Neural crest cell (in vitro differentiated cells): ENCODE data around the gene TBCD. TPM values are rescaled to one million over a fixed set of nuclear protein-coding genes. Genes with fewer than 3 reads are reported as not detected.
A peak's percentile ranks its signal among the peaks of the same experiment; 100 is the strongest.

Source experiments
- DNase-seq: peaks from one replicate; pipeline ENCODE4 v3.0.0; 2021; ENCODE audit warnings: low read depth, mixed read lengths, low spot score
- H3K27ac Mint-ChIP-seq: one replicate; pipeline ENCODE4 v1.8.0; 2021; ENCODE audit warnings: mild to moderate bottlenecking, mixed read lengths; ENCODE audit not compliant: unreplicated experiment
- H3K27me3 Mint-ChIP-seq: 2 replicates; pipeline ENCODE4 v1.8.0; 2021; ENCODE audit warnings: low read depth, mild to moderate bottlenecking, mixed read lengths
- H3K36me3 Mint-ChIP-seq: 2 replicates; pipeline ENCODE4 v1.8.0; 2021; ENCODE audit warnings: low read depth, mild to moderate bottlenecking, mixed read lengths
- H3K4me1 Mint-ChIP-seq: 2 replicates; pipeline ENCODE4 v1.8.0; 2021; ENCODE audit warnings: mixed read lengths
- H3K4me3 Mint-ChIP-seq: one replicate; pipeline ENCODE4 v1.8.0; 2021; ENCODE audit warnings: mild to moderate bottlenecking, mixed read lengths
- H3K9me3 Mint-ChIP-seq: 2 replicates; pipeline ENCODE4 v1.8.0; 2021; ENCODE audit warnings: mixed read lengths
- CTCF ChIP-seq: fragments of 200-600 bp; sonication (generic); conservative IDR thresholded peaks from 2 replicates; pipeline ENCODE4 v1.5.0; 2021; ENCODE audit warnings: antibody characterized with exemption, mild to moderate bottlenecking
- long read RNA-seq: library from polyadenylated mRNA; unstranded; transcript quantifications from one replicate; pipeline ENCODE4 v2.0.0, GENCODE V29; 2020
- total RNA-seq: library from RNA; stranded (reverse); gene quantifications from 2 replicates; pipeline ENCODE4 v1.2.1, GENCODE V29; 2021

The TBCD gene
- total RNA-seq, result 155 and 166 TPM in 2 replicates
- long read RNA-seq, partial matches to known transcripts, result 7 of 11 reads
- long read RNA-seq, other reads (novel, unspliced or antisense), result 4 of 11 reads

GRCh38 chr17:82751571-82752370 is at the start of gene TBCD:
TSS of gene TBCD (plus strand) at chr17:82752065. CDS start at chr17:82752194, 129 bp downstream.
- H3K27me3 Mint-ChIP-seq, result peaks cover 13% of the 10 kb centered on the region
- H3K9me3 Mint-ChIP-seq, result peaks cover 5% of the 10 kb centered on the region
- H3K36me3 Mint-ChIP-seq, result peaks cover 25% of the 10 kb centered on the region
- no peak within 1 kb of the TSS for H3K27ac Mint-ChIP-seq
- H3K4me1 Mint-ChIP-seq, result peaks cover 32% of the 10 kb centered on the region
- DNase-seq, result peak; percentile 84
- TF ChIP-seq CTCF, result no peak
- peak within 1 kb of the TSS; percentile 86 for H3K4me3 Mint-ChIP-seq

- no peak for DNase-seq
- Mint-ChIP-seq H3K27me3 (peaks cover 26% of the 10 kb centered on the region), H3K9me3 (no peaks in the 10 kb centered on the region), H3K36me3 (no peaks in the 10 kb centered on the region), H3K4me3 (no peak overlapping the region), H3K27ac (no peak overlapping the region), H3K4me1 (peaks cover 4% of the 10 kb centered on the region)
- no peak for TF ChIP-seq CTCF
Observed at GRCh38 chr17:82702231-82702927, 49.5 kb upstream of the TBCD start.

- no peaks in the 10 kb centered on the region for H3K36me3 Mint-ChIP-seq
- no peak overlapping the region for H3K4me3 Mint-ChIP-seq
- TF ChIP-seq CTCF, result no peak
Observed at GRCh38 chr17:82703036-82703745, 48.7 kb upstream of the TBCD start.

GRCh38 chr17:82703935-82704865 is 47.7 kb upstream of the TBCD start:
- Mint-ChIP-seq H3K4me3 (peak overlapping the region; percentile 34), H3K4me1 (peaks cover 3% of the 10 kb centered on the region), H3K27ac (no peak overlapping the region), H3K36me3 (no peaks in the 10 kb centered on the region), H3K27me3 (peaks cover 21% of the 10 kb centered on the region), H3K9me3 (no peaks in the 10 kb centered on the region)
- no peak for TF ChIP-seq CTCF
- DNase-seq, result no peak

More at GRCh38 chr17:82703036-82703745, 48.7 kb upstream of the TBCD start:
- H3K9me3 Mint-ChIP-seq, result no peaks in the 10 kb centered on the region
- peaks cover 25% of the 10 kb centered on the region for H3K27me3 Mint-ChIP-seq
- H3K27ac Mint-ChIP-seq, result no peak overlapping the region
- H3K4me1 Mint-ChIP-seq, result peaks cover 4% of the 10 kb centered on the region
- DNase-seq, result no peak

- no peak for TF ChIP-seq CTCF
- Mint-ChIP-seq H3K9me3 (no peaks in the 10 kb centered on the region), H3K27ac (no peak overlapping the region), H3K36me3 (no peaks in the 10 kb centered on the region), H3K4me3 (peak overlapping the region; percentile 34), H3K4me1 (no peaks in the 10 kb centered on the region), H3K27me3 (peaks cover 14% of the 10 kb centered on the region)
- DNase-seq, result no peak
Observed at GRCh38 chr17:82704886-82705285, 47.0 kb upstream of the TBCD start.
